Measurements from ENCODE around the gene TRIO.

The TRIO gene

GRCh38 chr5:14327624-14328023 is 184.5 kb downstream of the TRIO start:
- Histone ChIP-seq H3K79me1 (ENCODE audit: low read length) (peaks cover 9% of the 10 kb centered on the region), H3K79me2 (ENCODE audit: control insufficient read depth, insufficient read depth, low read length) (peaks cover 1% of the 10 kb centered on the region), H3K36me3 (ENCODE audit: control insufficient read depth, insufficient read depth, low read length) (no peaks in the 10 kb centered on the region), H3K27me3 (ENCODE audit: insufficient read depth, low read length, poor library complexity) (no peaks in the 10 kb centered on the region), H3K56ac (ENCODE audit: low read length) (no peak overlapping the region), H2AK5ac (ENCODE audit: low read length) (no peak overlapping the region), H4K5ac (ENCODE audit: low read length) (no peak overlapping the region), H3K18ac (ENCODE audit: low read length) (no peak overlapping the region), H3K4me2 (ENCODE audit: low read length) (no peak overlapping the region), H3K9ac (ENCODE audit: low read length) (no peak overlapping the region), H2BK120ac (ENCODE audit: low read depth, low read length) (no peak overlapping the region), H4K8ac (ENCODE audit: low read depth, low read length) (no peak overlapping the region), H2BK15ac (replicated peaks; ENCODE audit: low read depth) (no peak overlapping the region), H2BK5ac (ENCODE audit: low read length) (no peak overlapping the region), H3K27ac (ENCODE audit: low read depth, low read length) (no peak overlapping the region), H3K4me1 (ENCODE audit: control insufficient read depth, low read depth, low read length) (peaks cover 5% of the 10 kb centered on the region), H3K4me3 (ENCODE audit: low read length) (no peak overlapping the region), H3K23ac (ENCODE audit: low read length) (no peak overlapping the region), H3K4ac (ENCODE audit: low read depth, low read length) (no peak overlapping the region)
- no CpG with 5 or more reads among the region's 6 CpGs for WGBS (ENCODE audit: extremely low coverage, insufficient coverage, low lambda C conversion rate)
- no peak for DNase-seq

- DNase-seq = no peak
- Histone ChIP-seq H3K4me2 (ENCODE audit: low read length) (no peak overlapping the region), H2BK120ac (ENCODE audit: low read depth, low read length) (no peak overlapping the region), H3K27me3 (ENCODE audit: insufficient read depth, low read length, poor library complexity) (no peaks in the 10 kb centered on the region), H3K4me1 (ENCODE audit: control insufficient read depth, low read depth, low read length) (peaks cover 5% of the 10 kb centered on the region), H4K8ac (ENCODE audit: low read depth, low read length) (no peak overlapping the region), H3K56ac (ENCODE audit: low read length) (no peak overlapping the region), H3K79me1 (ENCODE audit: low read length) (peaks cover 11% of the 10 kb centered on the region), H3K27ac (ENCODE audit: low read depth, low read length) (no peak overlapping the region), H3K9ac (ENCODE audit: low read length) (no peak overlapping the region), H3K4ac (ENCODE audit: low read depth, low read length) (no peak overlapping the region), H2AK5ac (ENCODE audit: low read length) (no peak overlapping the region), H2BK5ac (ENCODE audit: low read length) (no peak overlapping the region), H3K18ac (ENCODE audit: low read length) (no peak overlapping the region), H3K36me3 (ENCODE audit: control insufficient read depth, insufficient read depth, low read length) (no peaks in the 10 kb centered on the region), H3K23ac (ENCODE audit: low read length) (no peak overlapping the region), H4K5ac (ENCODE audit: low read length) (no peak overlapping the region), H3K79me2 (ENCODE audit: control insufficient read depth, insufficient read depth, low read length) (peaks cover 1% of the 10 kb centered on the region), H3K4me3 (ENCODE audit: low read length) (no peak overlapping the region), H2BK15ac (replicated peaks; ENCODE audit: low read depth) (no peak overlapping the region)
- WGBS (ENCODE audit: extremely low coverage, insufficient coverage, low lambda C conversion rate) = no CpG with 5 or more reads among the region's 14 CpGs
Measured at GRCh38 chr5:14328144-14328543, 185.0 kb downstream of the TRIO start.

DNA sequence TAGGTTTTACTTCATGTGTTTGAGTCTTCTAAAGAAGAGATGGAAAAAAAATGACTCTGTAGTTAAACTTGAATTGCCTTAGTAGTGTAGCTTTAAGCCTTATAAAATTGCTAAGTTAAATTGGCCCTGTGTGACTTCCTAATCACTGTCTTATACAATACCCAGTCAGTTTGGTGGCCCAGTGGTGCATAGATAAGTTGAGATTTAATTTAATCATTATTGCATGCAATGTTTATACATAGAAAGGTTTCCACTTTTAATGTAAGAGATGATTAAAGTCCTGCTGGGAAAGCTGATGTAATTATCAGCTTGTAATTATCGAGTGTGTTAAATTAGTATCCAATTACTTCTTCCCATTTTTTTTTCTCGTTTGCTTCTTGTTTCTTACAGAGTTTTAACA is 187.1 kb downstream of the TRIO start:
- H3K79me2 ChIP-seq (ENCODE audit: control insufficient read depth, insufficient read depth, low read length) = peaks cover 1% of the 10 kb centered on the region
- H2BK5ac ChIP-seq (ENCODE audit: low read length) = no peak overlapping the region
- no peak overlapping the region for H3K18ac ChIP-seq (ENCODE audit: low read length)
- H3K4me2 ChIP-seq (ENCODE audit: low read length) = no peak overlapping the region
- peaks cover 5% of the 10 kb centered on the region for H3K4me1 ChIP-seq (ENCODE audit: control insufficient read depth, low read depth, low read length)
- H4K5ac ChIP-seq (ENCODE audit: low read length) = no peak overlapping the region
- H3K4me3 ChIP-seq (ENCODE audit: low read length) = no peak overlapping the region
- no peak overlapping the region for H2AK5ac ChIP-seq (ENCODE audit: low read length)
- no peak overlapping the region for H2BK120ac ChIP-seq (ENCODE audit: low read depth, low read length)
- no CpG with 5 or more reads among the region's 2 CpGs for WGBS (ENCODE audit: extremely low coverage, insufficient coverage, low lambda C conversion rate)
- no peak overlapping the region for H3K27ac ChIP-seq (ENCODE audit: low read depth, low read length)
- H2BK15ac ChIP-seq (replicated peaks; ENCODE audit: low read depth) = no peak overlapping the region
- H3K9ac ChIP-seq (ENCODE audit: low read length) = no peak overlapping the region
- H3K79me1 ChIP-seq (ENCODE audit: low read length) = peaks cover 19% of the 10 kb centered on the region
- H3K27me3 ChIP-seq (ENCODE audit: insufficient read depth, low read length, poor library complexity) = no peaks in the 10 kb centered on the region
- H4K8ac ChIP-seq (ENCODE audit: low read depth, low read length) = no peak overlapping the region
- no peak for DNase-seq
- no peak overlapping the region for H3K4ac ChIP-seq (ENCODE audit: low read depth, low read length)
- H3K36me3 ChIP-seq (ENCODE audit: control insufficient read depth, insufficient read depth, low read length) = no peaks in the 10 kb centered on the region
- H3K23ac ChIP-seq (ENCODE audit: low read length) = no peak overlapping the region
- no peak overlapping the region for H3K56ac ChIP-seq (ENCODE audit: low read length)

DNA sequence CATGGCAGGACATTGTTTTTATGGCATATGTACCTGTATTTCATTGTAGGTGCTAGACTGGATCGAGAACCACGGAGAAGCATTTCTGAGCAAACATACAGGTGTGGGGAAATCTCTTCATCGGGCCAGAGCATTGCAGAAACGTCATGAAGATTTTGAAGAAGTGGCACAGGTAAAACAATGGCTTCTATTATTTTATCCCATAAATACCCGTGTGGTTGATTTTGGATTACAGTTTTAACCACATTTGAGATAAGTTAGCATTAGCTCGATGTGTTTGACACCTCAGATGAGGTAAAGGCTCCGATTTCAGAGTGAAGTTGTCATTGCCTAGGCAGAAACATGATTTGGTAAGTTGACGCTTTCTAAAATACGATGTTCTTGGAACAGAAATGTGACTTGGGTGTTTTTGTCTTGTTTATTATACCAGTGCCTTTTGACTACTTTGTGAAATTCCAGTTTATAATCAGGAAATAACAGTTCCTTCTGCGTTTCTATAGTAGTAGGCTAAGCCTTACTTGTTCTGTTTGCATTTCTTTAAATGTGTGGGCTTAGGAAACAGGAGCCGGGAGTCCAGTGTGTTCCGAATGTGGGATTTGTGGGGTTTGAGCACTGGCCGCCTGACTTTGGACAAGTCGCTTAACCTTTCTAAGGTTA is 187.7 kb downstream of the TRIO start:
- H3K4me3 ChIP-seq (ENCODE audit: low read length) = no peak overlapping the region
- no peak for DNase-seq
- no peaks in the 10 kb centered on the region for H3K36me3 ChIP-seq (ENCODE audit: control insufficient read depth, insufficient read depth, low read length)
- H2BK15ac ChIP-seq (replicated peaks; ENCODE audit: low read depth) = no peak overlapping the region
- no peak overlapping the region for H3K23ac ChIP-seq (ENCODE audit: low read length)
- H2BK120ac ChIP-seq (ENCODE audit: low read depth, low read length) = no peak overlapping the region
- H3K79me1 ChIP-seq (ENCODE audit: low read length) = peaks cover 19% of the 10 kb centered on the region
- no peak overlapping the region for H3K4ac ChIP-seq (ENCODE audit: low read depth, low read length)
- peaks cover 3% of the 10 kb centered on the region for H3K4me1 ChIP-seq (ENCODE audit: control insufficient read depth, low read depth, low read length)
- no peak overlapping the region for H2AK5ac ChIP-seq (ENCODE audit: low read length)
- no CpG with 5 or more reads among the region's 14 CpGs for WGBS (ENCODE audit: extremely low coverage, insufficient coverage, low lambda C conversion rate)
- no peaks in the 10 kb centered on the region for H3K27me3 ChIP-seq (ENCODE audit: insufficient read depth, low read length, poor library complexity)
- H4K5ac ChIP-seq (ENCODE audit: low read length) = no peak overlapping the region
- H3K4me2 ChIP-seq (ENCODE audit: low read length) = no peak overlapping the region
- peaks cover 1% of the 10 kb centered on the region for H3K79me2 ChIP-seq (ENCODE audit: control insufficient read depth, insufficient read depth, low read length)
- H4K8ac ChIP-seq (ENCODE audit: low read depth, low read length) = no peak overlapping the region
- no peak overlapping the region for H3K9ac ChIP-seq (ENCODE audit: low read length)
- H3K18ac ChIP-seq (ENCODE audit: low read length) = no peak overlapping the region
- H3K56ac ChIP-seq (ENCODE audit: low read length) = no peak overlapping the region
- H2BK5ac ChIP-seq (ENCODE audit: low read length) = no peak overlapping the region
- no peak overlapping the region for H3K27ac ChIP-seq (ENCODE audit: low read depth, low read length)

DNA sequence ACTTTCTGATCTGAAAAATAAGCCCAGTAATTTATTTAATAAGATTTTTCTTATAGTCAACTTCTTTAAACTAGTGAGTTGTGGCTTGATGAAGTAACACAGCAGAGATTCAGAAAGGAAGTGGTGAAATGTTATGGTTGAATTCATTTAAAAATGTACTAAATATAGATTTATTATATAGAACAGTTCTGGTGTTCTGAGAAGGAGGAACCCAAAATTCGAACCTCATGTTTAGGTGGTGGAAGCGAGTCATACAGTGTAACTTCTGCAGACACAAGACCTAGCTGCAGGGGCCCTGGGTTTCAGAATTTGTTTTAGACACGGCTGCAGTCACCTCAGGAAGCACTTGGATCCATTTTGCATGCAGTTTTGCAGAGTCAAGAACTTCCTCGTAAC is 188.2 kb downstream of the TRIO start:
- no peak overlapping the region for H3K56ac ChIP-seq (ENCODE audit: low read length)
- H4K5ac ChIP-seq (ENCODE audit: low read length) = no peak overlapping the region
- H2BK15ac ChIP-seq (replicated peaks; ENCODE audit: low read depth) = no peak overlapping the region
- no peak overlapping the region for H3K4me3 ChIP-seq (ENCODE audit: low read length)
- DNase-seq = no peak
- no peak overlapping the region for H3K27ac ChIP-seq (ENCODE audit: low read depth, low read length)
- no peak overlapping the region for H2BK5ac ChIP-seq (ENCODE audit: low read length)
- H4K8ac ChIP-seq (ENCODE audit: low read depth, low read length) = no peak overlapping the region
- H3K4ac ChIP-seq (ENCODE audit: low read depth, low read length) = no peak overlapping the region
- H3K79me2 ChIP-seq (ENCODE audit: control insufficient read depth, insufficient read depth, low read length) = peaks cover 1% of the 10 kb centered on the region
- no peak overlapping the region for H3K9ac ChIP-seq (ENCODE audit: low read length)
- H3K27me3 ChIP-seq (ENCODE audit: insufficient read depth, low read length, poor library complexity) = no peaks in the 10 kb centered on the region
- H3K23ac ChIP-seq (ENCODE audit: low read length) = no peak overlapping the region
- no peaks in the 10 kb centered on the region for H3K36me3 ChIP-seq (ENCODE audit: control insufficient read depth, insufficient read depth, low read length)
- WGBS (ENCODE audit: extremely low coverage, insufficient coverage, low lambda C conversion rate) = no CpG with 5 or more reads among the region's 4 CpGs
- no peak overlapping the region for H3K18ac ChIP-seq (ENCODE audit: low read length)
- no peak overlapping the region for H2AK5ac ChIP-seq (ENCODE audit: low read length)
- no peak overlapping the region for H3K4me2 ChIP-seq (ENCODE audit: low read length)
- no peak overlapping the region for H2BK120ac ChIP-seq (ENCODE audit: low read depth, low read length)
- H3K79me1 ChIP-seq (ENCODE audit: low read length) = peaks cover 19% of the 10 kb centered on the region
- H3K4me1 ChIP-seq (ENCODE audit: control insufficient read depth, low read depth, low read length) = peaks cover under 1% of the 10 kb centered on the region

DNA sequence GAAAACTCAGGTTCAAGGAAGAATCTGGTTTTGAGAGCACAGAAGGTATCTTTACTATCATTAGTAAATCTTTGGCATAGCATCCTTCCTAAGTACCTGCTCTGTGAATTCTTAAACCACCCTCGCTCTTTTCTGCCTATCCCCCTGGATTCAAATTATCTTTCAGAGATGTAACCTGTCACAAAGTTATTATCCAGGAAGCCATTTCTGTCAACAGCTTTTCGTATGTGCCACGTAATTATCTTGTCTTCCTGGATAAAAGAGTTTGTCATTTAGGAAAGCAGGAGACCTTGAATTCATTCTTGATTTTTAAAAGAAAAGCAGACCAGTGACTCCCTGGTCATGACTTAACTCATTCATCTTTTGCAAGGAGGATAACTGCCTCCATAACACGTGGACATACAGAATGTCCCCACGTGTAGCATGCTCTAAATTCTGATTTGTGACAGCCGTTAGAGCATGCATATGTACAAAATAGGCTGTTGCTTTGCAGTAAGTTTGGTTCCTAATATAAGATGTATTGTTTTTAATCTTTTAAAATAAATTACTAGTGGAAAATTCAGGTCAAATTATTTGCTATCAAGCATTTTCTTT is 189.0 kb downstream of the TRIO start:
- H4K8ac ChIP-seq (ENCODE audit: low read depth, low read length) = no peak overlapping the region
- H2BK120ac ChIP-seq (ENCODE audit: low read depth, low read length) = no peak overlapping the region
- no peak overlapping the region for H2BK5ac ChIP-seq (ENCODE audit: low read length)
- H3K9ac ChIP-seq (ENCODE audit: low read length) = no peak overlapping the region
- no peaks in the 10 kb centered on the region for H3K4me1 ChIP-seq (ENCODE audit: control insufficient read depth, low read depth, low read length)
- no peaks in the 10 kb centered on the region for H3K27me3 ChIP-seq (ENCODE audit: insufficient read depth, low read length, poor library complexity)
- no peak overlapping the region for H2BK15ac ChIP-seq (replicated peaks; ENCODE audit: low read depth)
- no peak overlapping the region for H2AK5ac ChIP-seq (ENCODE audit: low read length)
- H3K56ac ChIP-seq (ENCODE audit: low read length) = no peak overlapping the region
- WGBS (ENCODE audit: extremely low coverage, insufficient coverage, low lambda C conversion rate) = no CpG with 5 or more reads among the region's 6 CpGs
- H3K79me2 ChIP-seq (ENCODE audit: control insufficient read depth, insufficient read depth, low read length) = peaks cover 1% of the 10 kb centered on the region
- peaks cover 19% of the 10 kb centered on the region for H3K79me1 ChIP-seq (ENCODE audit: low read length)
- H3K4ac ChIP-seq (ENCODE audit: low read depth, low read length) = no peak overlapping the region
- H4K5ac ChIP-seq (ENCODE audit: low read length) = no peak overlapping the region
- no peak overlapping the region for H3K4me2 ChIP-seq (ENCODE audit: low read length)
- H3K27ac ChIP-seq (ENCODE audit: low read depth, low read length) = no peak overlapping the region
- no peak for DNase-seq
- no peak overlapping the region for H3K23ac ChIP-seq (ENCODE audit: low read length)
- peaks cover 2% of the 10 kb centered on the region for H3K36me3 ChIP-seq (ENCODE audit: control insufficient read depth, insufficient read depth, low read length)
- no peak overlapping the region for H3K18ac ChIP-seq (ENCODE audit: low read length)
- H3K4me3 ChIP-seq (ENCODE audit: low read length) = no peak overlapping the region
